NCI-H2107 treated with DMSO at 0.1 percent for 48 hours (cell line): ENCODE data around the gene SLC8A3.

Experiments used
- DNase-seq: peaks from one replicate; lab custom pipeline; 2025; ENCODE audit not compliant: unreplicated experiment; lab: John Stamatoyannopoulos, UW

The SLC8A3 gene

DNA sequence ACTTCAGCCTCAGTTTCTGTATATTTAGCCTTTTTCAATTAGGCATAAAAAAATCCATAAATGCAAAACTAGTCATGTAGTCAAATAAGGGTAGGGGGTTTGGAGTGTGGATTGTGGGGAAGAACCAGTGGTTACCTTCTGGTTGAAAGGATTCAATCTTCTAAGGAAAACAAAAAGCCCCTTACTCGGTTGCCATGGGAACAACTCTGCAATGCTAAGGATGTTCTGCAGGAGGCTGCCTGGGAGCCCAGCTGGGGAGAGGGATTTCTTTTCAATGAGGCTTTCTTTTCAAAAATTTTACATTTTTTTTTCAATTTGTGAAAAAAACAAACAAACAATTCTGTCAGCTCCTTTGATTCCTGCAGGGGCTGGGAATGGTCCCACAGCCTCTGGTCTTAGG is 67.2 kb downstream of the SLC8A3 start:
- DNase-seq = no peak

DNA sequence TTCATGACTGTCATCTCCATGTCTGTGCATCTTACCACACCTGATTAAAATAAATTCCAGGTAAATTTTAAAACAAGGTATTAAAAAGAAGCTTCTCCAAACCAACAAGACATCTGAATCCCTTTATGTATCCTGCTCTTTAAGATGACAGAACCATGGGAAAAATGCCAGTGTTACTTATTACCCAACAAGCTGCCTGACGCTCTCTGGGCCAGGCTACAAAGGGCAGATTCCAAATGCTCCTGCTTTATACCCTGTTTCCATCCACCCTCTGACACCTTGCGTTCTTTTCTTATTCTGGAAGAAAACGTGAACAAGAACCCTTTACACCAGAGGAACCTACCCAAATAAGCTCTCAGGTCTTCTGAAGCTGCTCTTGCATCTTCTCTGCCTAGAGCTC is 70.7 kb downstream of the SLC8A3 start:
- DNase-seq = no peak

DNA sequence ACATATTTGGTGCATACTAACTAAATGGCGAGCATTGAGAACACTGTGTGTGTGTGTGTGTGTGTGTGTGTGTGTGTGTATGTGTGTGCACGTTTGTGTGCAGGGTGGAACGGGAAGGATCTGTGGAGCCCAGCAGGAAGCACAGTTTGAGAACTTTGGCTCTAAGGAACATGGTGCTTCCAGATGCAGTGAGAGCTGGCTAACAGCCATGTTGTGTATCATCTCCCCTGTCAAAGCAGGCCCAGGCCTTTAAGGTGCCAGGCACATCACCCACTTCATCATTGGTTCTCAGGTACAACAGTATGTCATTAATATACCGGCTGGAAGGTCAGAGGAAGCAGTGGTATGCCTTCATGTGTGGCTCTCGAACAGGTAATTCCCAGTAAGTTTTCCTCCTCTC is 72.5 kb downstream of the SLC8A3 start:
- DNase-seq = no peak

DNA sequence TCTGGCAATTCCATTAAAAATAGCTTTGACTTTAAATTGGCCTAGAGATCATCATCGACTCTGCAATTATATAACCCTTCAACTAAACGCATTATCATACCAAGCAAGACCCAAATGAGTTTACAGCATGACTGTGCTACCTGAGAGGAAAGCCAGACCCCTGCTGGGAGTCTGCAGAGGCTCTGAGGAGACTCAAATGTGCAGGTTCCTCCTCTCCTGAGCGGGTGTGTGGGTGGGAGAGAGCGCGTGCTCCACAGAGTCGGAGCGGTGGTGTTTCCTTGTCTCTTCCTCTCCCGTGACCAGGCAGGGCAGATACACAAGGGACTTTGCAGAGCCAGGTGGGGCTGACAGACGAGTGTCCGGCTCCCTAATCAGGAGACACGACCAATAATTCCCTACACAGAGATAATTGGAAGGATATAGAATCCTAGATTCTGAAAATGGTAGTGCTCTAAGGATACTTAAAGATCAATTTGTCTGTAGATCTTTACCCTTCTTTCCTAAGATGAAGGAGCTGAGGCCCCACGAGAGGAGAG is 74.1 kb downstream of the SLC8A3 start:
- DNase-seq = no peak

DNA sequence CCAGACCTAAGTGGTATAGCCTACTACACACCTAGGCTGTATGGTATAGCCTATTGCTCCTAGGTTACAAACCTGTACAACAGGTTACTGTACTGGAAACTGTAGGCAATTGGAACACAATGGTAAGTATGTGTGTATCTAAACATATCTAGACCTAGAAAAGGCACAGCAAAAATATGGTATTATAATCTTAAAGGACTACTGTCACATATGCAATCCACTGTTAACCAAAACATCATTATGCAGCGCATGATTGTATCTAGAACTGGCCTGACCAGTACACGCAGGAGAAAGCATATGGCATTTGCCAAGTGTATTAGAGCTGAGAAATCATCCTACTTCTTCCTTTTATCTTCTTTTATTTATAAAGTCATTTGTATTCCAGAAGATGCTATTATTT is 75.5 kb downstream of the SLC8A3 start:
- no peak for DNase-seq

DNA sequence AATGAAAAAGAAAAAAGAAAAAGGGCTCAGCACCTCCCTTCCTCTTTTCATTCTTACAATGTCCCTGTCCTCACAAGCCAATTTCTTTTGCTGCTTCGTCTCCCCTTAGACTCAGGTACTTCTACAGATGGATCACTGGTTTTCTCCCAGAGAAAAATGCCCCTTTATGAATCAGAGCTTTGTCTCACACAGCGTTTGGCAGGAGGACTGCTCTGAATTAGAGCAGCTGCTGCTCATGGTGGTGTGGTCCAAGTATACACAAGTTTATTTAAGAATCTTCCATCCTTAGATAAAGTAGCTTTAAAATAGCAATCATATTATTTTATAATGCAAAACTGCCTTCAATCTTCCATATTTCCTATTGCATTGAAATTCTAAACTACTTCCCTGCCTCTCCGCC is 80.3 kb downstream of the SLC8A3 start:
- no peak for DNase-seq

DNA sequence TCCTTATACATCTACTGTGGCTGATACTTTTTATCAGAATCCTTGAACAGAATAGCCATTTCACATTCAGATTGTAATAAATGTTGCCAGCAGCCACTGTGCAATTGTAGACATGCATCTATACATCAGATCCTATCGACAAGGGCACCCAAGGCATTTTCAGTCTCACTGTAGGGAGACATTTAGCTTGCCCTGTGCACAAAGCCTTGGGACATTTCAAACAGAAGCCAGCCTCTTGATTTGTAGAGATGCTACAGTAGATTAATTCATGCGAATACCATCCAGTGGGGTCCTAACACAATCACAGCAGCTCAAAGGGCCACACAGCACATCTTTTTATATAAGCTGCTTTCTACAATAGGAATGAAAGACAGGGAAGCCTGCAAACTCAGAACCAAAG is 81.4 kb downstream of the SLC8A3 start:
- DNase-seq = no peak

DNA sequence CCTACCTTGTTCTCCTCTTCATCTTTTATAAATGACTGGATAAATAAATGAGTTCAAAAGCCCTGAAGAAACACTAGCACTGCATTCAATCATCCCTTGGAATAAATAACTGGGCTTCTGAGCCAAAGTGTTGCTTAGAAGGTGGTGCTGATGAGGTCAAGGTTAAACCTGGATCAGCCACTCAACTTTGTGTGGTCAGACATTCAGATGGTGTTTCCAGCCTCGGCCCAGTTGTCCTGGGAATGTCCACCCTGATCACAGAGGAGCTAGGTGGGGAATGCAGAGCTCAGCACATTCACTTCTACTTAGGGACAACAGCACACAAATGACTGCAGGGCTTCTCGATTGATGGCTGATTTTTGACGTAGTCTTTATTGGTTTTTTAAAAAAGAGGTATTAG is 88.7 kb downstream of the SLC8A3 start:
- DNase-seq = no peak

DNA sequence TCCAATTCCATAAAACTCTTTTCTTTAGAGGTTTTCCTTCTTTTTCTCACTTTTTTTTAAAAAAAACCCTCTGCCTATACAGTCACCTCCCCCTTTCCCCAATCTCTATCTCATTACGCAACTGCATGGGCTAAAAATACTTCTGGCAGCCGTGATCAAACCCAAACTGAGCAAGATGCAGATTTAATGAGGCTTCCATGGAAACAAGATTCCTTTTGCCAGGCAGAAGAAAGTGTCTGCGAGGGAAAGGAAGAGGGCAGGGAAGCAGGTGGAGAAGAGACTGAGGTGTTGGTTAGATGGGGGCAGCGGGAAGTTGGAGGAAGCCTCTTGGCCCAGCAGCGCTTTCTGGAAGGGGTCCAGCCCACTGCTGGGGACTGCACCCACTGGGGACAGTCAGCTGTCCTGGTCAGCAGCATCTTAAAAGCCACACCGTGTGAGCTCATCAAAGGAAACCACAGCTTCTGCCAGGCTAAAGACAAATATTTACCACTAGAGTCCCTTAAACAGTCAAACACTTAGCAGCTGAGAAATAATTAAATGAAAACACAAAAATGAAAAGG is 90.4 kb downstream of the SLC8A3 start:
- peak; percentile 69 for DNase-seq

DNA sequence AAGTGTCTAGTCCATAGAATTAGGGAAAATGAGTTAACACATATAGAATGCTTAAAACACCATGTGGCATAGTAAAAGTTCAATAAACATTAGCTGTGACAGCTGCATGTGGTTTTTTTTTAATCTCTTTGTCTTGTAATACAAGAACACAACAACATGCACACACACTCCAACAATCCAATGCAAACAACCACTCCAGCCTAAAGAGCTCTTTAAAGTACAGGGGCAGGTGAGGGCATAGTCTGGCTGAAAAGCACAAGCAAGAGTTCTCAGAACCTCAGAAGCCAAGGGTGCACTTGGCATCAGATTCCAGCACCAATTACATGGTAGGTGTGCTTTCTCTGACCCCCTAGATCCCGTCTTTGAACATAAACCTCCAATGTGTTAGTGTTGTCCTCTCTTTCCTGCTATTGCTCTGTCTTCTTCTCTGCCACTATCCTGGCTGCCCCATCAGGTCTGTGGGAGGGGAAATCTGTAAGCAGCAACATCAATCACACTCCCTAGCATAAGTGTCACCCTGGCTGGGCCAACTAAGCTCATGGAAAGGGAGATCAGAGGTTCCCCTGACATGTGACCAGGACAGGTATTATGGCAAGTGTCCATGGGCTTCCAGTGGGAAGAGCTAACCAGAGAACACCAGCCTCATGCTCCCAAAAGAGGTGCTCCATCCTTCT is 91.0 kb downstream of the SLC8A3 start:
- peak; percentile 100 for DNase-seq

DNA sequence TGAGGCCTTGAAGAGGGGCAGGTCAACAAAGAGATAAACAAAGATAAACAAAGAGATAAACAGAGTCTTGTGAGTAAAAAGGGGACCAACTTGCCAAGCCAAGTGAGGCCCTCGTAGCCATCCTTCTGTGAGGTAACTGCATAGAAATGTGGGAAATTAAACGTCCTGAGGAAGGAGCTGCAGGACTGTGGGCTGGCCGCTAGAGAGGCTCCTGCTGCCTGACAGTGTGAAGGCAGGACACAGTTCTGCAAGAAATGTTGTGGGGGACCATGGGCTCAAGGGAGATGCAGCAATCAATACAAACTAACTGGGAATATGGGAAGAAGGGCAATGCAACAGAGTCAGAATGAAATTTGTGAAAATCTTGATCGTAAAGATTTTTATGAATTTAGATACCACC is 91.9 kb downstream of the SLC8A3 start:
- DNase-seq = peak; percentile 44

DNA sequence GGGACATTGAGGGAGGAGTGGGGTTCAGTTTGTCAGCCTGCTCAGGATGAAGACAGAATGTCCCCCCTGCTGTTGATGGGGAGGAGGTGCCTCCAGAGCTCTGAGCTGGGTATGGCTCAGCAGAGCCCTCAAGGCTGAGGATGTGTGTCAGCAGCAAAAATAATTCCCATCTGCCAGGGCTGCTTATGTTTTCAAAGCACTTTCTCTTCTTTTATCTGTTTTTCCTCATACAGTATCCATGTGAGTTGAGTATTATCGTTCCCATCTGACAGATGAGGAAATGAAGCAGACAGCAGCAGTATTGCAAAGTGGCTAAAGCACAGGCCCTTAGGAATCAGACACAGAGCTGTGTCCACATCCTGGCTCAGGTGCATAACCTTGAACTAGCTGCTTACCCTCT is 94.1 kb downstream of the SLC8A3 start:
- no peak for DNase-seq

DNA sequence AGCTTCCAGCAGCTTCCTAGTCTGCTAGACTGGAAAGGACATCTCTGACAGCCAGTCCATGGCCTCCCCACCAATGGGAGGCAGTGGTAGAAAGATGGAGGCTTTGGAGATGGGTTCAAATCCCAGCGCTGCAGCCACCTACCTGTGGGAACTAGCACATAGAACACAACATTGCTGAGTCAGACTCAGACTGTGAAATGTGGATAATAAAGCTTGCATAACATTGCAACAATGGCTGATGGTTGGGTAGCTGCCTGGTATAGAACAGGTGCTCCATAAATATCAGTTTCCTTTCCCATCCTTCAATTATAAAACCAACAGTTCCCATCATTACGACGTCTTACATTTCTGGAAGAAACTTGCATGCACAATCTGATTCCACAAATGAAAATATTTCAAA is 94.6 kb downstream of the SLC8A3 start:
- no peak for DNase-seq

DNA sequence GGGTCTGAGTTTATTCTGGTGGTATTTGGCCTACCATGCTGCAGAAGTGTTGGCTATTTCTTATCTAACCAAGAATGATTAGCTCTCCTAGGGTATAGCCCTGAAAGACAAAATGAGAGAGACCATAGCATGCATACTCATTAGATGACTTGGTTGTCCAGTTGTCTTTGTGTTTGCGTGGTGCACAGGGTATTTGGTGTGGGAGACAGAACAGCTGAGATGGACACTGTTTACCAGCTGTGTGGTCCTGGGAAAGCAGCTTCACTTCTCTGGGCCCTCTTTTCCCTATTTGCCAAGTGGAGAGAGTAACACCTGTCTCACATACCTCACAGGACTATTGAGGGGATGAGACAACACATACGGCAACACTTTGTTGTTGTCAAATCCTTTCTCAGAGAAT is 95.6 kb downstream of the SLC8A3 start:
- DNase-seq = no peak

DNA sequence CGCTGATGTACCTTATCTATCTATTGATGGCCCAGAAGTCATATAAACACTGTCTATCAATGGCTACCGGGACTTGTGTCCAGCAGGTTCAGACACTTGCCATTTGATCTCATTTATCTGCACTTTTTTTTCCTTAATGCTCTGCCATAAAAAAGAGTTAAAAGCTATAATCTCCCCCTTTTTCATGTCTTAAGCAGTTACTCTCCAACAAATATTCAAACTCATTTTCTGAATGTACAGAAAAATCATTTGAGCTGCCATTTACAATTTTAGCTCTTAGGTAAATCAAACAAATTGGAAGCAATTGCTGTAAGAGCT is 101.4 kb downstream of the SLC8A3 start:
- DNase-seq = no peak

DNA sequence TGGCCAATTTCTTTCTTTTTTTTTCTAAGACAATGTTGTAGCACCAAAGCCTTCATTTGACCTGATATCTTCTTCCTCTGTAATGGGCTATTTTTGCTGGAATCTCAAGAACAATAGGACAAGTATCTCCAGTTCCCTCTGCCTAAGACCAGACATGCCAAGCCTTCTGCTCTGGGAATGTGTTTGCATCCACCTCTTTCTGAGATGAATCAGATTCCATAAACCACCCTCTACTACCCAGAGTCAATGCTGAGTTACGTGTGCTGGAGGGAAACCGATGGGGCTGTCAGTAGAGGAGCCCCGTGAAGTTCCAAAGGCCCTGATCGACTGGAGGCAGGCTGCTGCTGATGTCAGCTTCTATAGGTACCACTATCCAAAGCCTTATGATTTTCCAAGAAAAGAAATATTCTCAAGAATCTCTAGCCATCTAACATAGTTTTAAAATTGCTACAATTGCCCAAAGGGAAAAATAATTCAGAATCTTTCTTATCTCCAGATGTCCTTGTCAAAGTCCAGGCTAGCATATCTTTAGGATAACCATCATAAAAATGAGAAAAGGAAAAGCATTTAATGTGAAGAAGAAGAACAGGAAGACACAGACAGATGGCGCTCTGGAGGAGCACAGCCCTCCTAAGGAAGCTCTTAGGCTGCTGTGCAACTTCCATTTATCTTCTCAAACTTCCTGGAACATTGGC is 101.9 kb downstream of the SLC8A3 start:
- DNase-seq = peak; percentile 42

DNA sequence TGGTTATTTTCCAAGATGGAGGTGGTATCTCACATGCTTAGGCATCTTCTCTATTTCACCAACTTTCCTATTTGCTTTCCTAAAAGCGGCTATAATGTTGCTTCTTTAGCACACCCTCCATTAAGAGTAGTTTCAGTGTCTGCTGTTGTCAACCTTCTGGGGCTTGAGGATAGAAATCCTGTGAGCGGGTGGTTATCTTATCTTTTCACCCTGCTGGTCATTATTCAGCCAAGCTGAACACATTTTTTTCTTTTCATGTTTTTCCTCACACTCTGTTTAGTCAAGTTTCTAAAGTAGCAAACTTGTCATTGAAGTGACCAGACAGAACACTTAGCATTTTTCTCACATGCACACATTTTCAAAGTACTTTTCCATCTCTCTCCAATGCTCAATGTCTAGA is 104.5 kb downstream of the SLC8A3 start:
- DNase-seq = no peak

DNA sequence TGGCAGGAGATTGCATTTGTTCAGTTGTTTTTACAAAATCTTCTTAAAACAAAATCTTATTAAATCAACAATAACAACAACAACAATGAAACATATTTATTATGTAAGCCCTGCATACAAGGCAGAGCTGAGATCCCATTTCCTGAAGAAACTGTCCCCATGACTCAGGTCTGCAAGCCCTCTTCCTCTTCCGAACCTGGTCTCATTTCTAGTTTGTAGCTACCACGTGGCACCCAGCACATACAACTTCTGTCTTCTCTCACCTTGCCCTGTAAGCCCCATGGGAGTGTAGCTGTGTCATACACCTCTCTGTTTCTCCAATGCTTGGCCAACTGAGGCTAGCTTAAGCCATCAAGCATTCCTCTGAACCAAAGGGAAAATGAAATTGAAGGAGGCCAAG is 106.4 kb downstream of the SLC8A3 start:
- no peak for DNase-seq

DNA sequence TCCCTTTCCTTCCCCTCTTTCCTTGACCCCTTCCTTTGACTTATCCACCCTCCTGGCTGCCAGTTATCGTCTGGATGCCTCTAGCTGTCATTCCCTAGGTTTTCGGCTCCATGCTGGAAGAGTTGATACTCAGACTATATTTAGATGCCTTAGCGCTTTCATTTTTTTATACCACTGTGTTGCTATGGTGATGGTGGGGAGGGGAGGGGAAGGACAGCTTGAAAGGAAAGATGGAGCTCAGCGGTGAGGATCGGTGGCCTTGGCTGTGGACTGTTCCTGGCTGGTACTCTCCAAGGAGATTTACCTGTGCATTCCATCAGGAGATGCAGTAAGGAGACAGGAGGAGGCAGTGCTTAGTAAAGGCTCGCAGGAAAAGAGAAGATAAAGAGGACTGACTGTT is 108.7 kb downstream of the SLC8A3 start:
- no peak for DNase-seq

DNA sequence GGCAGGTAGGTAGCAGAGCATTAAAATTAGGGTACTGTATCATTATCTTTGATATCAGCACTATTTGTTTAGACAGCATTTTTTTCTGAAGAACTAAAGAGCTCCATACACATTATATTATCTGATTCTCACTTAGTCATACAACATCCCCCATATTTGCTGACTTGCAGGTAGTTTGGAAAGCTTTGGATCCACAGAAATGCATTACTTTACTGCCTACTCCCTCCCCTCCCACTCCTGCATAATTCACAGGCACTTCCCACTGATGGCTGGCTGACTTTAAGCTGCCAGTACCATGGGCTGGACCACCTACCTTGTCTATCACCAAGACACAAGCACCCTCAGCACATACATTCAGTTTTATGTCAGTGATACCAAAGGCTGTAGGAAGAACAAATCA is 110.4 kb downstream of the SLC8A3 start:
- peak; percentile 87 for DNase-seq

DNA sequence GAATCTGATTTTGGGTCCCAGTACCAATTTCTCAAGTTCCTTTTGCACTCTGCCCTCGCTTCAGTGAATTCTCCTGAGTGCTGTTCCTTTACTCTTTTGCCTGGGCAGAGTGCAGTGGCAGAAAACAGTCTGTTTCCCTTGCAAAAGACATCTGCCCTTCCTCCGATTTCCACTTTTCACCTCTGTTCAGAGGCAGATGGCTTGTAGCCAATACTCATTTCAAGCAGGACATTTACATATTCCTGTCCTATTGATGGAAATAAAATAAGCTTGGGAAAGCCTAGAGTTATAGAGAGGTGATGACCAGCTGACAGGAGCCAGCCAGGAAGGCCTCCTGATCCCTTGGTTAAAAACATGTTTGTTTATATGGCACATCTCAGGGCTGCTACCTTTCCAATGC is 111.0 kb downstream of the SLC8A3 start:
- peak; percentile 67 for DNase-seq

DNA sequence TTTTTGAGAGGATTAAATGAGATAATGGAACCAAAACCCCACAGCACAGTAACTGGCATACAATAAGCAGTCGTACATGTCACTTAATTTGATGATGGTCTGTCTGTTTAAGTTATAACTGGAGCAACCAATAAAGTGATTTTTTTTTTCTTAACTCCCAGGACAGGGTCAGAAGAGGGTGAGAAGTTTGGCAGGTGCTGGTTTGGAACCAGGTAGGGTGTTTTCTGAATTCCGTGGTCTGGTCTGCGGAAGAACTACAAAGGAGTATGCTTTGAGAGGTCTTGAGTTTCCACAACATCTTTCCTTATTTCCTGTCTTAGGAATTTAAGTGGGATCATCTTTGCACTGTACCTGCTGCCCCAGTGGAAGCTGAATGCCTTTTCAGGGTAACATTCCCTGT is 111.7 kb downstream of the SLC8A3 start:
- no peak for DNase-seq
